Fibroblast of the aortic adventitia (primary cell): Measurements from ENCODE around the gene ALG12. TPM values are rescaled to one million over a fixed set of nuclear protein-coding genes. Genes with fewer than 3 reads are reported as not detected.
"Not testable (repeated sequence)": the region's sequence is repeated elsewhere in the genome, so short reads cannot be mapped to it uniquely, and the experiment has no call there.

ENCODE experiments used
- DNase-seq: peaks from one replicate; pipeline ENCODE4 v3.0.0-alpha.2; 2010; ENCODE audit warnings: low read depth
- H3K4me3 ChIP-seq: 2 replicates; pipeline ENCODE4 v1.5.1; 2011; ENCODE audit warnings: low read depth, mild to moderate bottlenecking, control low read depth, low read length, moderate library complexity
- total RNA-seq: library from RNA; depleted of rRNA; stranded (reverse); fragments of >200 nt; gene quantifications from 2 replicates; pipeline ENCODE4 v1.2.3, GENCODE V29; 2012; ENCODE audit warnings: low replicate concordance
- TF ChIP-seq, protein P1 (sequence below): IDR thresholded peaks from 2 replicates; pipeline ENCODE4 v1.5.1; 2011; ENCODE audit warnings: mild to moderate bottlenecking, low read length, control low read depth, inconsistent platforms; ENCODE audit not compliant: insufficient read depth

The ALG12 gene
- total RNA-seq, 1 donor: 19.9 TPM

DNA sequence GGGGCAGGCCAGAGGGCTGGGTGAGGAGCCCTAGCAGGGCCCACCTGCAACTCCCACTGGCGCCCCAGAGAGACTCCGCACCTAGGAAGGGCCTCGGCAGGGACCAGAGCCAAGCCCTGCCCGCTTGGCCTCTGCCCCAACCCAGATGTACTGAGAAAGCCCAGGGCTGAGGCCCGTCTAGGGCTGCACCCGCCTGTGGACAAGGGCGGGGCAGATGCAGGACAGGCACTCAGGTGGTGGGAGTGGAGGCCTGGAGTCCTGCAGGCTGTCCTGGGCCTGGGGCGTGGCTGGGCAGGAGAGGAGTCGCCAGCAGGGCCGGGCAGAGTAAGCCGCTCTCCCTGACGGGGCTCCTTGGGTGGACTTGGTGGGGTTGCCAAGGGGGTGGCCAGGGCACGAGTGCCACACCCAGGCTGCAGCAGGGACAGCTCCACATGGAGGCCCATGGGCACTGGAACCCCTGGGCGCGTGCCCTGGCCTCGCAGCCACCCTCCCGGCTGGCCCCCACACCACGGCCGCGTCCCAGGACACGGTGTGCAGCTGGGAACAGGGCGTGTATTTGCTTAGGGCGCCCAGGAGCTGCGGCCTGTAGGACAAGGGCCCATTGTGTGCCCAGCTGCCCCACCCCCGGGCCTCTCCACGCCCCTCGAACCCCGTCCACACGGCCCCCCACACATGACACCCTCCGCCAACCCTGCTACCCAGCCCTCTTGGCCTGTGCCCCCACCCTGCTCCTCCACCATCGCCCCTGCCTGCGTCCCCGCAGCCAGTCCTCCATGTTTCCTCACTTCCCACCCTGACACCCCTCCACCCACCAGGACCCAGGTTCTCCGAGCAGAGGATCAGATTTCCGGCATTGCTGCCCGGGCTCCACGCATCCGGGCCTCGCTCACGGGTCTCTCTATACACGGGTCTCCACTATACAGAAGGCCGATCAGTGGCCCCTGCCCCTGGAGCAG, 31.0 kb upstream of the ALG12 start:
- DNase-seq: no peak
- H3K4me3 ChIP-seq: no peak overlapping the region
- TF ChIP-seq, protein P1, sequence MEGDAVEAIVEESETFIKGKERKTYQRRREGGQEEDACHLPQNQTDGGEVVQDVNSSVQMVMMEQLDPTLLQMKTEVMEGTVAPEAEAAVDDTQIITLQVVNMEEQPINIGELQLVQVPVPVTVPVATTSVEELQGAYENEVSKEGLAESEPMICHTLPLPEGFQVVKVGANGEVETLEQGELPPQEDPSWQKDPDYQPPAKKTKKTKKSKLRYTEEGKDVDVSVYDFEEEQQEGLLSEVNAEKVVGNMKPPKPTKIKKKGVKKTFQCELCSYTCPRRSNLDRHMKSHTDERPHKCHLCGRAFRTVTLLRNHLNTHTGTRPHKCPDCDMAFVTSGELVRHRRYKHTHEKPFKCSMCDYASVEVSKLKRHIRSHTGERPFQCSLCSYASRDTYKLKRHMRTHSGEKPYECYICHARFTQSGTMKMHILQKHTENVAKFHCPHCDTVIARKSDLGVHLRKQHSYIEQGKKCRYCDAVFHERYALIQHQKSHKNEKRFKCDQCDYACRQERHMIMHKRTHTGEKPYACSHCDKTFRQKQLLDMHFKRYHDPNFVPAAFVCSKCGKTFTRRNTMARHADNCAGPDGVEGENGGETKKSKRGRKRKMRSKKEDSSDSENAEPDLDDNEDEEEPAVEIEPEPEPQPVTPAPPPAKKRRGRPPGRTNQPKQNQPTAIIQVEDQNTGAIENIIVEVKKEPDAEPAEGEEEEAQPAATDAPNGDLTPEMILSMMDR: no peak

- H3K4me3 ChIP-seq: no peak overlapping the region
- TF ChIP-seq, protein P1: no peak
- DNase-seq: no peak
These were observed 30.1 kb upstream of the ALG12 start for GRCh38 chr22:49948116-49948957.

- DNase-seq: no peak
- H3K4me3 ChIP-seq: no peak overlapping the region
- TF ChIP-seq, protein P1: no peak
These were observed 29.0 kb upstream of the ALG12 start for GRCh38 chr22:49947296-49947622.

DNA sequence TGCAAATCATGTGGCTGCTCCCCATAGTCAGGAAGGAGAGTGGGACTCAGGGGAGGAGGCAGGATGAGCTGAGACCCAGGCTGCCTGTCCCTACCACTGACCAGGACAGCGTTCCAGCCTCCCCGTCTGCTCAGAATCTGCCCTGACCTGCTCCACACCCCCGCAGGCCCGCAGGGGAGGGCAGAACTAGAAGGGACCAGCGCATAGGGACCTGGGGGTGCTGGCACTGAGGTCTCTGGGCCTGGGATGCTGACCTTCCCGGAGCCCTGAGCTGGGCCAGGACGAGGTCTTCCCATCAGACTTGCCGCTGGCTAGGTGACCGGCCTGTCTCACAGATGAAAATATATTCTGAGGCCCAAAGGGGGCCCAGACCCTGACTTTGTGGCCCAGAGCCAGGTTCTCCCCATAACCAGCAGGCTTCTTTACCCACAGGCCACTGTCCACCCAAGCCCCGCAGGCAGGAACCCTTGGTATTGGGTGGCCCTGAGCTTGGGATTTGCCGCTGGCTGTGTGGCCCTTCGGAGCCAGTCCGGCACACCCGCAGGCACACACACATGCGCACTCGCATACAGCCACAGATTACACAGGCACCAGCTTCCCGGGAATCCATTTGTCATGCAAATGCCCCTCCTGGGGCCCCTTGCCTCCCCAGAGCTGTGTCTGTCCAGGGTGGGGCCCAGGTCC, 28.5 kb upstream of the ALG12 start:
- TF ChIP-seq, protein P1: no peak
- no peak for DNase-seq

DNA sequence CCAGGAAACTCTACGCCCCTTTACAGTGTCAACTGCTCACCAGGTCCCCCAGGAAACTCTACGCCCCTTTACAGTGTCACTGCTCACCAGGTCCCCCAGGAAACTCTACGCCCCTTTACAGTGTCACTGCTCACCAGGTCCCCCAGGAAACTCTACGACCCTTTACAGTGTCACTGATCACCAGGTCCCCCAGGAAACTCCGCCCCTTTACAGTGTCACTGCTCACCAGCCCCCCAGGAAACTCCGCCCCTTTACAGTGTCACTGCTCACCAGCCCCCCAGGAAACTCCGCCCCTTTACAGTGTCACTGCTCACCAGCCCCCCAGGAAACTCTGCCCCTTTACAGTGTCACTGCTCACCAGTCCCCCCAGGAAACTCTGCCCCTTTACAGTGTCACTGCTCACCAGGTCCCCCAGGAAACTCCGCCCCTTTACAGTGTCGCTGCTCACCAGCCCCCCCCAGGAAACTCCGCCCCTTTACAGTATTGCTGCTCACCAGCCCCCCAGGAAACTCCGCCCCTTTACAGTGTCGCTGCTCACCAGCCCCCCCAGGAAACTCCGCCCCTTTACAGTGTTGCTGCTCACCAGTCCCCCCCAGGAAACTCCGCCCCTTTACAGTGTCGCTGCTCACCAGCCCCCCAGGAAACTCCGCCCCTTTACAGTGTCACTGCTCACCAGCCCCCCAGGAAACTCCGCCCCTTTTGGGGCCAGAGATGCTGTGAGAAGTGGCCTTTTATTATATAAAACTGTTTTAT, 27.0 kb upstream of the ALG12 start:
- not testable (repeated sequence) for DNase-seq, H3K4me3 ChIP-seq

More for the DNA sequence above, 28.5 kb upstream of the ALG12 start:
- no peak overlapping the region for H3K4me3 ChIP-seq

DNA sequence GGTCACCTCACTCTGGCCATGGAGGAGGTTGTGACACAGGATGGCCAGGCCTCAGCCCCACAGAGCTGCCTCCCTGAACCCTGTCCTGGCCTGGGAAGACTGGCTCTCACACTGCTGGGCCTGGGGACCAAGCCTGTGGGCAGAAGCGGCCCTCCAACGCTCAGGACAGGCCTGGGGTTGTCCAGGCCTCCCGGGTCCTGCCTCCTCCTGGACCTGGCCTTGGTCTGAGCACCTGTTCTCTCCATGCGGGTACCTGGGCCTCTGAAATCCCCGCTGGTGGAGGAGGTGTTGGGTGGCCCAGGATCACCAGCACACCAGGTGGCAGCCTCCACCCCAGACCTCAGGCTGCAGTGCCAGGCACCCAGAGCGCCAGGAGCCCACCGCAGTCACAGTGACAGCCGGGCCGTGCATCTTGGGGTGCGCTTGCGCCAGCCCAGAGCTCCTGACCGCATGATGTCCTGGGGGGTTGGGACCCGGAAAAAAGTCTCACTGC, 26.2 kb upstream of the ALG12 start:
- no peak overlapping the region for H3K4me3 ChIP-seq
- DNase-seq: no peak
- TF ChIP-seq, protein P1: no peak
